HG02623 (cell line): ENCODE measurements around the gene RRAS.

ENCODE experiments used
- ATAC-seq: cut with Tn5 transposase; IDR thresholded peaks from one replicate; pipeline ENCODE4 v1.9.1; 2021; ENCODE audit warnings: moderate library complexity; ENCODE audit not compliant: unreplicated experiment

Gene RRAS

GRCh38 chr19:49640113-49640898 lies at the start of gene RRAS:
RRAS (minus strand) TSS chr19:49640143; CDS start chr19:49640098, 45 bp downstream.
- peak; percentile 43 for ATAC-seq

- no peak for ATAC-seq
These were observed 49.5 kb upstream of the RRAS start, which contains the start of gene ADM5 for GRCh38 chr19:49689133-49690078. ADM5 (plus strand) TSS chr19:49689594; CDS start chr19:49689838, 244 bp downstream.

GRCh38 chr19:49688531-49689132 lies 48.7 kb upstream of the RRAS start:
- no peak for ATAC-seq

GRCh38 chr19:49687566-49688316 lies 47.8 kb upstream of the RRAS start:
- no peak for ATAC-seq

GRCh38 chr19:49687150-49687549 lies 47.2 kb upstream of the RRAS start:
- ATAC-seq, result no peak

GRCh38 chr19:49686503-49687088 lies 46.7 kb upstream of the RRAS start:
- ATAC-seq, result no peak

- no peak for ATAC-seq
These were observed 45.9 kb upstream of the RRAS start for GRCh38 chr19:49685845-49686332.

GRCh38 chr19:49684983-49685553 lies 45.1 kb upstream of the RRAS start:
- ATAC-seq, result no peak

- no peak for ATAC-seq
These were observed 44.5 kb upstream of the RRAS start for GRCh38 chr19:49684251-49684982.

- no peak for ATAC-seq
These were observed 43.9 kb upstream of the RRAS start for GRCh38 chr19:49683814-49684250.

GRCh38 chr19:49682274-49682673 lies 42.3 kb upstream of the RRAS start:
- ATAC-seq, result no peak

- no peak for ATAC-seq
These were observed 41.9 kb upstream of the RRAS start for GRCh38 chr19:49681830-49682229.

GRCh38 chr19:49680421-49681351 lies 40.7 kb upstream of the RRAS start:
- ATAC-seq, result no peak

- no peak for ATAC-seq
These were observed 39.9 kb upstream of the RRAS start for GRCh38 chr19:49679771-49680413.

GRCh38 chr19:49678985-49679770 lies 39.2 kb upstream of the RRAS start:
- no peak for ATAC-seq

- ATAC-seq, result no peak
These were observed 38.1 kb upstream of the RRAS start for GRCh38 chr19:49677901-49678674.
